PFSK-1 (cell line): ENCODE results near the gene MAPK13.

Experiments used
- FOXP2 ChIP-seq: optimal IDR thresholded peaks from 2 replicates; pipeline ENCODE3; 2011; ENCODE audit warnings: borderline replicate concordance, control low read depth, inconsistent platforms; ENCODE audit not compliant: insufficient read depth; ENCODE audit errors: extremely low read length, extremely low read depth
- POLR2AphosphoS5 ChIP-seq: IDR thresholded peaks from 2 replicates; pipeline ENCODE4 v1.6.1; 2012; ENCODE audit warnings: low read depth, mild to moderate bottlenecking, control low read depth, low read length, moderate library complexity
- SIN3A ChIP-seq: IDR thresholded peaks from 2 replicates; pipeline ENCODE4 v1.6.1; 2012; ENCODE audit warnings: mild to moderate bottlenecking, low read length, moderate library complexity, borderline replicate concordance; ENCODE audit not compliant: insufficient read depth
- TAF1 ChIP-seq: IDR thresholded peaks from 2 replicates; pipeline ENCODE4 v1.6.1; 2012; ENCODE audit warnings: low read length, control low read depth, borderline replicate concordance; ENCODE audit not compliant: insufficient read depth
- TF ChIP-seq, protein P1 (sequence below), 2 experiments: IDR thresholded peaks; 2 replicates each; pipeline versions ENCODE4 v1.6.1 to v1.8.0; 2011 to 2012; ENCODE audit warnings: low read depth in 2 of 2, low read length in 2 of 2, control low read depth in 1 of 2, inconsistent platforms in 1 of 2, mild to moderate bottlenecking in 1 of 2, moderate library complexity in 1 of 2; ENCODE audit not compliant: insufficient read depth in 1 of 2

DNA sequence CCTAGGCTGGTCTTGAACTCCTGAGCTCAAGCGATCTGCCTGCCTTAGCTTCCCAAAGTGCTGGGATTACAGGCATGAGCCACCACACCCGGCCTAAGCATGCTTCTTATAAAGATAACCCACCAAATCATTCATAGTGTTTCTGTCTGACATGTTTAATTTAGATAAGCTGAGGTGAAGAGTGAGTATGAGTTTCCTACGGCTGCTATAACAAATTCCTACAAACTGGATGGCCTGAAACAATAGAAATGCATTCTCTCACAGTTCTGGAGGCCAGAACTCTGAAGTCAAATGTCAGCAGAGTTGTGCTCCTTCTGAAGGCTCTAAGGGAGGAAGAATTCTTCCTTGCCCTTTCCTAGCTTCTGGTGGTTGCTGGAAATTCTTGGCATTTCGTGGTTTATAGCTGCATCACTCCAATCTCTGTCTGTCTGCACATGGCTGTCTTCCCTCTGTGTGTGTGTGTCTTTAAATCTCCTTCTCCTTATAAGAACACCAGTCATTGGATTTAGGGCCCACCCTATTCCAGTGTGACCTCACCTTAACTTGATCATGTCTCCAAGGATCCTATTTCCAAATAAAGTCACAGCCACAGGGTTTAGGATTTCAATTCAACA lies 29.9 kb downstream of the MAPK13 start:
- TF ChIP-seq, protein P1, sequence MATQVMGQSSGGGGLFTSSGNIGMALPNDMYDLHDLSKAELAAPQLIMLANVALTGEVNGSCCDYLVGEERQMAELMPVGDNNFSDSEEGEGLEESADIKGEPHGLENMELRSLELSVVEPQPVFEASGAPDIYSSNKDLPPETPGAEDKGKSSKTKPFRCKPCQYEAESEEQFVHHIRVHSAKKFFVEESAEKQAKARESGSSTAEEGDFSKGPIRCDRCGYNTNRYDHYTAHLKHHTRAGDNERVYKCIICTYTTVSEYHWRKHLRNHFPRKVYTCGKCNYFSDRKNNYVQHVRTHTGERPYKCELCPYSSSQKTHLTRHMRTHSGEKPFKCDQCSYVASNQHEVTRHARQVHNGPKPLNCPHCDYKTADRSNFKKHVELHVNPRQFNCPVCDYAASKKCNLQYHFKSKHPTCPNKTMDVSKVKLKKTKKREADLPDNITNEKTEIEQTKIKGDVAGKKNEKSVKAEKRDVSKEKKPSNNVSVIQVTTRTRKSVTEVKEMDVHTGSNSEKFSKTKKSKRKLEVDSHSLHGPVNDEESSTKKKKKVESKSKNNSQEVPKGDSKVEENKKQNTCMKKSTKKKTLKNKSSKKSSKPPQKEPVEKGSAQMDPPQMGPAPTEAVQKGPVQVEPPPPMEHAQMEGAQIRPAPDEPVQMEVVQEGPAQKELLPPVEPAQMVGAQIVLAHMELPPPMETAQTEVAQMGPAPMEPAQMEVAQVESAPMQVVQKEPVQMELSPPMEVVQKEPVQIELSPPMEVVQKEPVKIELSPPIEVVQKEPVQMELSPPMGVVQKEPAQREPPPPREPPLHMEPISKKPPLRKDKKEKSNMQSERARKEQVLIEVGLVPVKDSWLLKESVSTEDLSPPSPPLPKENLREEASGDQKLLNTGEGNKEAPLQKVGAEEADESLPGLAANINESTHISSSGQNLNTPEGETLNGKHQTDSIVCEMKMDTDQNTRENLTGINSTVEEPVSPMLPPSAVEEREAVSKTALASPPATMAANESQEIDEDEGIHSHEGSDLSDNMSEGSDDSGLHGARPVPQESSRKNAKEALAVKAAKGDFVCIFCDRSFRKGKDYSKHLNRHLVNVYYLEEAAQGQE (IDR thresholded peaks at IDR 0.05; ENCODE audit: insufficient read depth in 1 of 2, low read depth in 2 of 2, low read length in 2 of 2) = no peak
- TF ChIP-seq TAF1 = no peak
- no peak for TF ChIP-seq POLR2AphosphoS5
- TF ChIP-seq SIN3A = no peak
- TF ChIP-seq FOXP2 = no peak
